Colonic mucosa (tissue), 4 donors: ENCODE data around the gene UTS2R. TPM values are rescaled to one million over a fixed set of nuclear protein-coding genes. Genes with fewer than 3 reads are reported as not detected.

Experiments used
- DNase-seq: peaks from one replicate; pipeline ENCODE4 v3.0.0-alpha.2; 2020
- H3K27ac ChIP-seq: fragments of 200-600 bp; one replicate; pipeline ENCODE4 v1.8.0; 2021
- H3K27me3 ChIP-seq: fragments of 200-600 bp; one replicate; pipeline ENCODE4 v1.8.0; 2021
- H3K36me3 ChIP-seq: fragments of 200-600 bp; one replicate; pipeline ENCODE4 v1.8.0; 2021
- H3K4me1 ChIP-seq: fragments of 200-600 bp; one replicate; pipeline ENCODE4 v1.8.0; 2021; ENCODE audit warnings: mild to moderate bottlenecking
- H3K4me3 ChIP-seq: fragments of 200-600 bp; one replicate; pipeline ENCODE4 v1.8.0; 2021
- H3K9ac ChIP-seq, 2 donors: one replicate each; pipeline ENCODE4 v1.7.0; 2013; ENCODE audit warnings: control low read depth in 2 of 2, low read depth in 2 of 2, low read length in 2 of 2
- H3K9me3 ChIP-seq: fragments of 200-600 bp; one replicate; pipeline ENCODE4 v1.8.0; 2021
- intact Hi-C: fragments of 100-400 bp; cut with DNase I; formaldehyde crosslinking; loops from one replicate; pipeline ENCODE4 v1.14.1; 2022
- total RNA-seq, 2 donors: library from RNA; stranded (reverse); fragmentation: NEBNext Ultra II Directional in 1 of 2; extraction: Animal tissue kit (Norgen Biotek cat#: 25700) in 1 of 2; gene quantifications; one replicate each; pipeline ENCODE4 v1.2.1, GENCODE V29; 2021
- TF ChIP-seq, protein P1 (sequence below): fragments of 200-600 bp; IDR thresholded peaks from one replicate; pipeline ENCODE4 v1.8.0; 2022; ENCODE audit warnings: antibody characterized with exemption, mild to moderate bottlenecking
- donor health status: healthy.
- donor health status: DM: no; HTN: no; CAD: no.
- donor health status: DM: no; HTN: no; CAD: no.

UTS2R gene
- total RNA-seq, 2 donors from 2014 or later = not detected

DNA sequence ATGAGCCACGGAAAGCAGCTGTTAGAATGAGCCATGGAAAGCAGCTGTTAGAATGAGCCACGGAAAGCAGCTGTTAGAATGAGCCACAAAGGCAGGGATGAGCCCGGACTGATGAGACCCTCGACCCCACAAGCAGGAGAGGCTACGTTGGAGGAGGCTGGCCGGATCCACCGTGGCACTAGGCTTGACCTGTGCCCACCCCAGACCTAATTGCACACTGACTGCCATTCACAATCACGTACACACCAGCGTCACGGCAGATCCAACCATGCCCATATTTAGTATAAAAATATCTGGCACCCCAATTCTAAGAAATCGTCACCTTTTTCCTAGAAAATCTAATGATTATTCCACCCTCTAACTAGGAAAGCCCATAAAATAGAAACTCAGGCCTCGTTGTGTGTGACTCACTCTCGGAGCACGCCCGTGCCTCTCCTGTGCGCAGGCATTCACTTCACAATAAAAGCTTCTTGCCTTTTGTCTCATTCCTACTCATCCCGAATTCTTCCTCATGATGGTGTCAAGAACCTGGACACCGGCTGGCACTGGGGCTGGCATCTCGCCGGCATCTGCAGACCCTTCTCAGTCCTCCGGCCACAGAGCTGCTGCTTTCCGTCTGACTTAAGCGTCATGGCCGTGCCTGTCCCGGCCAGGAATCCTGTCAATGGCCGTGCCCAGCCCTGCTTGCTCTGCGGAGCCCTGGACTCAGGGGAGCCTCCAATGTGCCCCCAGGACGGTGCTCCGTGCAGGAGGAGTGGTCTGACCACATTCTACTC is 32.5 kb upstream of the UTS2R start:
- peak; percentile 81 for DNase-seq
- TF ChIP-seq, protein P1, sequence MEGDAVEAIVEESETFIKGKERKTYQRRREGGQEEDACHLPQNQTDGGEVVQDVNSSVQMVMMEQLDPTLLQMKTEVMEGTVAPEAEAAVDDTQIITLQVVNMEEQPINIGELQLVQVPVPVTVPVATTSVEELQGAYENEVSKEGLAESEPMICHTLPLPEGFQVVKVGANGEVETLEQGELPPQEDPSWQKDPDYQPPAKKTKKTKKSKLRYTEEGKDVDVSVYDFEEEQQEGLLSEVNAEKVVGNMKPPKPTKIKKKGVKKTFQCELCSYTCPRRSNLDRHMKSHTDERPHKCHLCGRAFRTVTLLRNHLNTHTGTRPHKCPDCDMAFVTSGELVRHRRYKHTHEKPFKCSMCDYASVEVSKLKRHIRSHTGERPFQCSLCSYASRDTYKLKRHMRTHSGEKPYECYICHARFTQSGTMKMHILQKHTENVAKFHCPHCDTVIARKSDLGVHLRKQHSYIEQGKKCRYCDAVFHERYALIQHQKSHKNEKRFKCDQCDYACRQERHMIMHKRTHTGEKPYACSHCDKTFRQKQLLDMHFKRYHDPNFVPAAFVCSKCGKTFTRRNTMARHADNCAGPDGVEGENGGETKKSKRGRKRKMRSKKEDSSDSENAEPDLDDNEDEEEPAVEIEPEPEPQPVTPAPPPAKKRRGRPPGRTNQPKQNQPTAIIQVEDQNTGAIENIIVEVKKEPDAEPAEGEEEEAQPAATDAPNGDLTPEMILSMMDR = no peak
- peak overlapping the region; percentile 20 for H3K27ac ChIP-seq
- H3K36me3 ChIP-seq = no peaks in the 10 kb centered on the region
- H3K9me3 ChIP-seq = no peaks in the 10 kb centered on the region
- H3K4me1 ChIP-seq = peaks cover 5% of the 10 kb centered on the region
- H3K9ac ChIP-seq = peak overlapping the region; percentile 58 to 81
- intact Hi-C loops = no loop called here
- no peaks in the 10 kb centered on the region for H3K27me3 ChIP-seq
- H3K4me3 ChIP-seq = peak overlapping the region; percentile 29

DNA sequence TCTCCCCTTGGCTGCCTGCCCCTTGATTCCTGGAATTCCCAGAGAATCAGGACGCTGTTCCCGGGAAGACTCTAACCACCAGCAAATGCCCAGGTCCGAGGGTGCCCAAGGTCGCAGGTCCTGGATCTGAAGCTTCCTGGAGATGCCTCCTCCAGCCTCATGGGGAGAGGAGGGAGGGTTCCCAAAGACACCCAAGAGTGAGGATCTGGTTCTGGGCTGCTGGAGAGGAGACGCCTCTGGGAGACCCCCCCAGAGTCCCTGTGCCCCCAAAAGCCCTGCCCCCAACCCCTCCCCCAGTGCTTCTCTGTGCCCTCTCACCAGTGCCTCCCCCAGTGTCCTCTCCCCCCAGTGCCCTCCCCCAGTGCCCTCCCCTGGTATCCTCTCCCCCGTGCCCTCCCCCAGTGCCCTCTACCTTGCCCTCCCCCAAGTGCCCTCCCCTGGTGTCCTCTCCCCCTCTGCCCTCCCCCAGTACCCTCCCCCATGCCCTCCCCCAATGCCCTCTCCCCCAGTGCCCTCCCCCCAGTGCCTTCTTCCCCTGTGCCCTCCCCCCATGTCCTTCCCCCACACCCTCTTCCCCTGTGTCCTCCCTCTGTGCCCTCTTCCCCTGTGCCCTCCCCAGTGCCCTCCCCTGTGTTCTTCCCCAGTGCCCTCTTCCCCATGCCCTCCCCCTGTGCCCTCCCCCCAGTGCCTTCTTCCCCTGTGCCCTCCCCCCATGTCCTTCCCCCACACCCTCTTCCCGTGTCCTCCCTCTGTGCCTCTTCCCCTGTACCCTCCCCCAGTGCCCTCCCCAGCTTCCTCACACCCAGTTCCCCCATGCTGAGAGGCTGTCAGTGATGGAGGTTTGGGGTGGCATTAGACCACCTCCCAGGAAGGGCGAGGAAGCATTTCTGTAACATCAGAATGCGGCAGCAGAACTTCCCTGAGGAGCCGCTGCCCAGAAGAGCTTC is 31.7 kb upstream of the UTS2R start:
- Histone ChIP-seq H3K9me3 (no peaks in the 10 kb centered on the region), H3K27ac (peak overlapping the region; percentile 20), H3K9ac (peak overlapping the region; percentile 58 to 81), H3K4me3 (peak overlapping the region; percentile 29), H3K4me1 (no peaks in the 10 kb centered on the region), H3K27me3 (no peaks in the 10 kb centered on the region), H3K36me3 (no peaks in the 10 kb centered on the region)
- intact Hi-C loops = no loop called here
- DNase-seq = no peak
- TF ChIP-seq, protein P1 = no peak

DNA sequence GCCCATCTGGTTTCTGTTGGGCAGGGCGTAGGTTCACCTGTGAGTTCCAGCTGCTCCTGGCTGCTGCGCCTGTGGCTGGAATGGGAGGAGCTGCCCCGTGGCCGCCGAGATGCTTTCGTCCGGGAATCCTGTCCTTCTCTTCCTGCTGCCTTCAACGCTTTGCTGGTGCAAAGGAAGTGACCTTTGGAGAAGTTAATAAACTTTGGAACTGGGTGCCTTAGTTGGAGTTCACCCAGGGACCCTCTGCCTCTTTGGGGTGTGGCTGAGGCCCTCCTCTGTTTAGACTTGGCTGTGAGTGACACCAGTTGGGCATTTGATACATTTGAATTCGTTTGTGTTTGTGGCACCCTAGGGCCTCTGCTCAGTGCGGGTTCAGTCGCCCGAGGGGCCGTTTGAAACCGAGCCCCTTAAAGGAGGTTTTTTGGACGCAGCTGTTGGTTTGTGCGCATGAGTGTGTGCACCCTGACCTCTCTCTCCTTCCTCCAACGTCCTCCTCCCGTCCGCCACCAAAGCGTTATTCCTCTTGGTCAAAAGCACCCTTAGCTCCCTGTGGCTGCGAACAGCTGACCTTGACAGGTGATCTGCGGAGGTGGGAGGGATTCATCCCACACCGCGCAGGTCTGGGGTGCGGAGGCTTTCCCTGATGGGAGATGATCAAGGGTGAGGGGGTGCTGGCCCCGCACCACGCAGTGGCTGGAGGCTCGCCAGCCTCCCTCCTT is 29.0 kb upstream of the UTS2R start:
- no peak overlapping the region for H3K27ac ChIP-seq
- H3K4me3 ChIP-seq = no peak overlapping the region
- H3K36me3 ChIP-seq = no peaks in the 10 kb centered on the region
- no peak for DNase-seq
- TF ChIP-seq, protein P1 = no peak
- no peaks in the 10 kb centered on the region for H3K27me3 ChIP-seq
- no peak overlapping the region for H3K9ac ChIP-seq
- H3K4me1 ChIP-seq = no peaks in the 10 kb centered on the region
- intact Hi-C loops = no loop called here
- H3K9me3 ChIP-seq = no peaks in the 10 kb centered on the region

DNA sequence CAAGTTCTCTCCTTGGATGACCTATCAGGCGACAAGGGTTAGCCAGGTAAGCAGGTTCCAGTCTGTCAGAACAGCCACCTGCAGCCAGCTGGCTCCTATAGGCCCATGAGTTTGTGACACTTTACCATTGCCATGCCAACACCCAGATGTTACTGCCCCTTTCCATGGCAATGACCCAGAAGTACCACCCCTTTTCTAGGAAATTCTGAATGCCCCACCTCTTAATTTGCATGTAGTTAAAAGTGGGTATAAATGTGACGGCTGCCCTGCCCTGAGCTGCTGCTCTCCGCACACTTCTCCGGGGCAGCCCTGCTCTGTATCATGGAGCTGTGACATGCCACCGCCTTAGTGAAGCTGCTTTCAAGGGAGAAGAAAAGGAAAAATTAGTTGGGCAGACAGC is 28.0 kb upstream of the UTS2R start:
- Histone ChIP-seq H3K4me1 (no peaks in the 10 kb centered on the region), H3K27ac (no peak overlapping the region), H3K9me3 (no peaks in the 10 kb centered on the region), H3K9ac (no peak overlapping the region), H3K4me3 (no peak overlapping the region), H3K36me3 (no peaks in the 10 kb centered on the region), H3K27me3 (no peaks in the 10 kb centered on the region)
- no peak for DNase-seq
- intact Hi-C loops = no loop called here
- TF ChIP-seq, protein P1 = no peak
